HG03378 (cell line): ENCODE results near the gene GDI2.
"Not testable (repeated sequence)": the region's sequence is repeated elsewhere in the genome, so short reads cannot be mapped to it uniquely, and the experiment has no call there.

ENCODE experiments used
- ATAC-seq: cut with Tn5 transposase; IDR thresholded peaks from one replicate; pipeline ENCODE4 v1.9.1; 2021; ENCODE audit warnings: mild to moderate bottlenecking, moderate library complexity; ENCODE audit not compliant: unreplicated experiment

The GDI2 gene

GRCh38 chr10:5828725-5829124 lies 15.5 kb upstream of the GDI2 start:
- ATAC-seq: no peak

- ATAC-seq: no peak
Measured at GRCh38 chr10:5827841-5828240, 14.6 kb upstream of the GDI2 start.

- not testable (repeated sequence) for ATAC-seq
Measured at GRCh38 chr10:5826511-5826910, 13.3 kb upstream of the GDI2 start.

- no peak for ATAC-seq
Measured at GRCh38 chr10:5818894-5819293, 5.7 kb upstream of the GDI2 start.

- ATAC-seq: no peak
Measured at GRCh38 chr10:5818048-5818331, 4.8 kb upstream of the GDI2 start.

- ATAC-seq: no peak
Measured at GRCh38 chr10:5817322-5818047, 4.3 kb upstream of the GDI2 start.

- peak; percentile 25 for ATAC-seq
Measured at GRCh38 chr10:5816170-5816569, 2.9 kb upstream of the GDI2 start.

- no peak for ATAC-seq
Measured at GRCh38 chr10:5814110-5815107, 1.2 kb upstream of the GDI2 start.

GRCh38 chr10:5813091-5813340 lies 218 bp downstream of the GDI2 start:
- peak; percentile 6 for ATAC-seq

- ATAC-seq: no peak
Measured at GRCh38 chr10:5812283-5813090, 747 bp downstream of the GDI2 start.

GRCh38 chr10:5811387-5811821 lies 1.8 kb downstream of the GDI2 start:
- no peak for ATAC-seq

- no peak for ATAC-seq
Measured at GRCh38 chr10:5810225-5810624, 3.0 kb downstream of the GDI2 start.

- peak; percentile 30 for ATAC-seq
Measured at GRCh38 chr10:5809527-5810154, 3.6 kb downstream of the GDI2 start.

GRCh38 chr10:5808783-5809392 lies 4.3 kb downstream of the GDI2 start:
- not testable (repeated sequence) for ATAC-seq

- ATAC-seq: no peak
Measured at GRCh38 chr10:5806745-5807144, 6.5 kb downstream of the GDI2 start.

GRCh38 chr10:5805711-5806110 lies 7.5 kb downstream of the GDI2 start:
- no peak for ATAC-seq

- no peak for ATAC-seq
Measured at GRCh38 chr10:5805260-5805659, 8.0 kb downstream of the GDI2 start.

GRCh38 chr10:5804386-5804785 lies 8.8 kb downstream of the GDI2 start:
- no peak for ATAC-seq

GRCh38 chr10:5800782-5801181 lies 12.5 kb downstream of the GDI2 start:
- no peak for ATAC-seq

- no peak for ATAC-seq
Measured at GRCh38 chr10:5794236-5794635, 19.0 kb downstream of the GDI2 start.

GRCh38 chr10:5789626-5790025 lies 23.6 kb downstream of the GDI2 start:
- ATAC-seq: no peak
